ENCODE measurements around the gene CSAG2. TPM values are rescaled to one million over a fixed set of nuclear protein-coding genes. Genes with fewer than 3 reads are reported as not detected.

CSAG2 gene
- total and polyA plus RNA-seq, 2 of the 13 experiments (the other 11 are each of a cell fraction or from before 2014, with no cell fraction given), result not detected

- FAIRE-seq, result no peak
- no peak for DNase-seq (ENCODE audit: low spot score)
- in situ Hi-C loops (cut with HindIII; ENCODE audit: extremely low pct_ligation_motif_present, low pct_unique_long_range_greater_than_20kb) (no loop called here), intact Hi-C loops (cut with micrococcal nuclease; ENCODE audit: unreplicated experiment) (no loop called here)
- POLR2A ChIA-PET, result no interaction called here
- ATAC-seq, result no peak
- WGBS (ENCODE audit: low lambda C conversion rate), result 17% methylated on average over 5 of the region's 5 CpGs
- Histone ChIP-seq H3K9ac (ENCODE audit: insufficient read depth, low read depth, low read length) (no peak overlapping the region), H3K36me3 (replicated peaks in 1 of 2; ENCODE audit: control insufficient read depth in 1 of 2, insufficient read depth in 2 of 2, low read length in 2 of 2) (no peaks in the 10 kb centered on the region), H3K27me3 (ENCODE audit: control insufficient read depth in 1 of 2, insufficient read depth in 2 of 2, low read length in 2 of 2) (no peaks in the 10 kb centered on the region), H4K20me1 (ENCODE audit: insufficient read depth, low read length) (no peaks in the 10 kb centered on the region), H2AFZ (ENCODE audit: low read length) (no peak overlapping the region), H3K4me1 (ENCODE audit: insufficient read depth, low read length) (no peaks in the 10 kb centered on the region), H3K4me3 (replicated peaks in 1 of 3; ENCODE audit: insufficient read depth in 1 of 3, low read depth in 2 of 3, low read length in 3 of 3) (no peak overlapping the region), H3K9me3 (ENCODE audit: low read length) (no peaks in the 10 kb centered on the region), H3K4me2 (ENCODE audit: low read depth, low read length) (no peak overlapping the region), H3K79me2 (ENCODE audit: insufficient read depth, low read length) (no peaks in the 10 kb centered on the region), H3K27ac (ENCODE audit: extremely low read length, insufficient read depth, low read length) (no peak overlapping the region)
- no TSS peak for BruUV-seq (replicated peaks)
- TF ChIP-seq ZNF234 (CRISPR knock-in tag; conservative IDR thresholded peaks at IDR 0.05) (no peak), ZNF230 (CRISPR knock-in tag; IDR thresholded peaks at IDR 0.05) (no peak), ZNF576 (CRISPR knock-in tag; IDR thresholded peaks at IDR 0.05) (no peak), TEAD3 (CRISPR knock-in tag; optimal IDR thresholded peaks at IDR 0.05; ENCODE audit: borderline replicate concordance) (no peak), GZF1 (CRISPR knock-in tag; IDR thresholded peaks at IDR 0.05) (no peak), ZFYVE20 (CRISPR knock-in tag; IDR thresholded peaks at IDR 0.05; ENCODE audit: borderline replicate concordance, low read depth) (no peak), ZNF770 (CRISPR knock-in tag; IDR thresholded peaks at IDR 0.05) (no peak), GPBP1L1 (CRISPR knock-in tag; IDR thresholded peaks at IDR 0.05) (no peak), MLLT10 (CRISPR knock-in tag; IDR thresholded peaks at IDR 0.05) (no peak), DMAP1 (CRISPR knock-in tag; IDR thresholded peaks at IDR 0.05) (no peak), ZNF547 (CRISPR knock-in tag; IDR thresholded peaks at IDR 0.05) (no peak), HMGA1 (CRISPR knock-in tag; conservative IDR thresholded peaks at IDR 0.05) (no peak), NR2F1 (CRISPR knock-in tag; IDR thresholded peaks at IDR 0.05) (no peak), ZFAT (CRISPR knock-in tag; conservative IDR thresholded peaks at IDR 0.05) (no peak), IKZF1 (IDR thresholded peaks at IDR 0.05) (no peak), U2AF1 (optimal IDR thresholded peaks at IDR 0.05; ENCODE audit: low read depth, low read length) (no peak), TFAP4 (IDR thresholded peaks at IDR 0.05; ENCODE audit: borderline replicate concordance, low read depth) (no peak)
- TF ChIP-seq, protein P1, sequence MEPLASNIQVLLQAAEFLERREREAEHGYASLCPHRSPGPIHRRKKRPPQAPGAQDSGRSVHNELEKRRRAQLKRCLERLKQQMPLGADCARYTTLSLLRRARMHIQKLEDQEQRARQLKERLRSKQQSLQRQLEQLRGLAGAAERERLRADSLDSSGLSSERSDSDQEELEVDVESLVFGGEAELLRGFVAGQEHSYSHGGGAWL (CRISPR knock-in tag; IDR thresholded peaks at IDR 0.05), result no peak
- CTCF ChIA-PET (ENCODE audit: low intra/inter-chr PET ratio, low total read pairs), result no interaction called here
Observed at GRCh38 chrX:152738560-152738959, 29.5 kb upstream of the CSAG2 start.

Measured in HepG2 (cell line).